Activated CD8-positive, alpha-beta memory T cell treated with anti-CD3 and anti-CD28 coated beads, Interleukin-2, amount 50 U/mL, for 1 hour (primary cell): ENCODE results near the gene TBC1D21.

Experiments
- DNase-seq: peaks from one replicate; pipeline ENCODE4 v3.0.0-alpha.2; 2020; ENCODE audit errors: extremely low read depth

TBC1D21 gene

GRCh38 chr15:73873456-73873855 lies at the start of gene TBC1D21:
Gene TBC1D21, plus strand, starts transcription at chr15:73873564. Its CDS starts 146 bp downstream, at chr15:73873710.
- no peak for DNase-seq

- no peak for DNase-seq
These were observed 46.6 kb upstream of the TBC1D21 start for GRCh38 chr15:73826711-73827251.

GRCh38 chr15:73829523-73829922 lies 43.8 kb upstream of the TBC1D21 start:
- no peak for DNase-seq

GRCh38 chr15:73832657-73833056 lies 40.7 kb upstream of the TBC1D21 start:
- DNase-seq: no peak

GRCh38 chr15:73836845-73837244 lies 36.5 kb upstream of the TBC1D21 start:
- no peak for DNase-seq

GRCh38 chr15:73838831-73839426 lies 34.4 kb upstream of the TBC1D21 start:
- DNase-seq: no peak

GRCh38 chr15:73839699-73840377 lies 33.5 kb upstream of the TBC1D21 start:
- DNase-seq: no peak

- DNase-seq: no peak
These were observed 32.6 kb upstream of the TBC1D21 start for GRCh38 chr15:73840771-73841170.

GRCh38 chr15:73841756-73842725 lies 31.3 kb upstream of the TBC1D21 start:
- no peak for DNase-seq

- no peak for DNase-seq
These were observed 29.6 kb upstream of the TBC1D21 start for GRCh38 chr15:73843787-73844186.

GRCh38 chr15:73844356-73844755 lies 29.0 kb upstream of the TBC1D21 start:
- no peak for DNase-seq

- no peak for DNase-seq
These were observed 27.9 kb upstream of the TBC1D21 start for GRCh38 chr15:73845507-73845906.

GRCh38 chr15:73845907-73846306 lies 27.5 kb upstream of the TBC1D21 start:
- no peak for DNase-seq

- DNase-seq: no peak
These were observed 23.7 kb upstream of the TBC1D21 start for GRCh38 chr15:73849641-73850040.

GRCh38 chr15:73850228-73850627 lies 23.1 kb upstream of the TBC1D21 start:
- DNase-seq: no peak

GRCh38 chr15:73851689-73852088 lies 21.7 kb upstream of the TBC1D21 start:
- DNase-seq: no peak

- no peak for DNase-seq
These were observed 20.9 kb upstream of the TBC1D21 start for GRCh38 chr15:73852507-73852906.

- DNase-seq: no peak
These were observed 19.1 kb upstream of the TBC1D21 start for GRCh38 chr15:73854265-73854664.

- no peak for DNase-seq
These were observed 16.7 kb upstream of the TBC1D21 start for GRCh38 chr15:73856458-73857192.

GRCh38 chr15:73857193-73857920 lies 16.0 kb upstream of the TBC1D21 start:
- DNase-seq: no peak

GRCh38 chr15:73858062-73858461 lies 15.3 kb upstream of the TBC1D21 start:
- no peak for DNase-seq
